SK-N-SH (cell line): Measurements from ENCODE around the gene RBM33.

Experiments
- CTCF ChIP-seq: fragments of 200-600 bp; sonication (generic); IDR thresholded peaks from 2 replicates; pipeline ENCODE4 v1.6.1; 2017; ENCODE audit warnings: antibody characterized with exemption, mild to moderate bottlenecking, moderate library complexity
- ELF1 ChIP-seq: IDR thresholded peaks from 2 replicates; pipeline ENCODE4 v1.4.0; 2012
- EZH2phosphoT487 ChIP-seq: fragments of 200-600 bp; sonication (generic); IDR thresholded peaks from 2 replicates; pipeline ENCODE4 v1.6.1; 2017; ENCODE audit warnings: low read depth, mixed run types, mild to moderate bottlenecking, antibody characterized with exemption, moderate library complexity, borderline replicate concordance
- GABPA ChIP-seq: IDR thresholded peaks from 2 replicates; pipeline ENCODE4 v1.4.0; 2012; ENCODE audit warnings: low read depth, mild to moderate bottlenecking
- JUND ChIP-seq: IDR thresholded peaks from 2 replicates; pipeline ENCODE4 v1.4.0; 2012
- POLR2AphosphoS5 ChIP-seq: IDR thresholded peaks from 2 replicates; pipeline ENCODE4 v1.6.1; 2012; ENCODE audit warnings: low read depth, low read length
- RAD21 ChIP-seq: IDR thresholded peaks from 2 replicates; pipeline ENCODE4 v1.6.1; 2012; ENCODE audit warnings: mild to moderate bottlenecking, low read length
- RFX5 ChIP-seq: IDR thresholded peaks from 2 replicates; pipeline ENCODE4 v1.6.1; 2012; ENCODE audit warnings: mild to moderate bottlenecking, improper control_type of control experiment, low read length
- TCF12 ChIP-seq: IDR thresholded peaks from 2 replicates; pipeline ENCODE4 v1.4.0; 2012
- USF1 ChIP-seq: IDR thresholded peaks from 2 replicates; pipeline ENCODE4 v1.4.0; 2012; ENCODE audit warnings: low read depth, borderline replicate concordance
- YY1 ChIP-seq: IDR thresholded peaks from 2 replicates; pipeline ENCODE4 v1.4.0; 2012; ENCODE audit warnings: low read depth, mild to moderate bottlenecking
- ZBTB33 ChIP-seq: IDR thresholded peaks from 2 replicates; pipeline ENCODE4 v1.4.0; 2012; ENCODE audit warnings: low read depth, borderline replicate concordance

GRCh38 chr7:155717010-155717744 lies 72.7 kb downstream of the RBM33 start:
- TF ChIP-seq CTCF (no peak), RAD21 (no peak), TCF12 (no peak), GABPA (no peak), POLR2AphosphoS5 (no peak), ELF1 (no peak), EZH2phosphoT487 (no peak), ZBTB33 (no peak), RFX5 (no peak), JUND (no peak), USF1 (no peak), YY1 (no peak)
